SJCRH30 (cell line): ENCODE results near the gene RAG1. TPM values are rescaled to one million over a fixed set of nuclear protein-coding genes. Genes with fewer than 3 reads are reported as not detected.

Experiments used
- DNase-seq, 2 experiments: peaks; one replicate each; pipeline ENCODE4 v3.0.0-alpha.2; 2015 to 2020
- H3K27ac ChIP-seq: fragments of 250-450 bp; sonication (Bioruptor Pico); 2 replicates; pipeline ENCODE4 v1.5.1; 2020; ENCODE audit warnings: mild to moderate bottlenecking, moderate library complexity
- H3K27me3 ChIP-seq: fragments of 250-450 bp; sonication (Bioruptor Pico); 2 replicates; pipeline ENCODE4 v1.5.1; 2020; ENCODE audit warnings: mild to moderate bottlenecking, moderate library complexity
- H3K36me3 ChIP-seq: fragments of 250-450 bp; sonication (Bioruptor Pico); 2 replicates; pipeline ENCODE4 v1.5.1; 2020; ENCODE audit warnings: mild to moderate bottlenecking, moderate library complexity
- H3K4me1 ChIP-seq: fragments of 250-450 bp; sonication (Bioruptor Pico); 2 replicates; pipeline ENCODE4 v1.5.1; 2020; ENCODE audit warnings: mild to moderate bottlenecking, moderate library complexity
- H3K4me3 ChIP-seq: fragments of 250-450 bp; sonication (Bioruptor Pico); 2 replicates; pipeline ENCODE4 v1.5.1; 2020; ENCODE audit warnings: mild to moderate bottlenecking, moderate library complexity
- H3K9me3 ChIP-seq: fragments of 250-450 bp; sonication (Bioruptor Pico); replicated peaks from 2 replicates; pipeline ENCODE4 v1.5.1; 2020; ENCODE audit warnings: mild to moderate bottlenecking, moderate library complexity
- total RNA-seq: library from RNA; depleted of rRNA; stranded (reverse); fragments of >200 nt; shearing (Covaris generic); gene quantifications from 2 replicates; pipeline ENCODE4 v1.2.3, GENCODE V29; 2014; rRNA removed

Gene RAG1
- total RNA-seq, 1 experiment from 2014 or later = 0.18 TPM

- Histone ChIP-seq H3K27ac (no peak overlapping the region; the same call in 1 of the 2 replicates), H3K9me3 (no peaks in the 10 kb centered on the region), H3K4me1 (peaks cover 30% of the 10 kb centered on the region), H3K27me3 (no peaks in the 10 kb centered on the region), H3K4me3 (no peak overlapping the region), H3K36me3 (no peaks in the 10 kb centered on the region)
- no peak for DNase-seq
These were observed 60.3 kb downstream of the RAG1 start for GRCh38 chr11:36628141-36628540.

DNA sequence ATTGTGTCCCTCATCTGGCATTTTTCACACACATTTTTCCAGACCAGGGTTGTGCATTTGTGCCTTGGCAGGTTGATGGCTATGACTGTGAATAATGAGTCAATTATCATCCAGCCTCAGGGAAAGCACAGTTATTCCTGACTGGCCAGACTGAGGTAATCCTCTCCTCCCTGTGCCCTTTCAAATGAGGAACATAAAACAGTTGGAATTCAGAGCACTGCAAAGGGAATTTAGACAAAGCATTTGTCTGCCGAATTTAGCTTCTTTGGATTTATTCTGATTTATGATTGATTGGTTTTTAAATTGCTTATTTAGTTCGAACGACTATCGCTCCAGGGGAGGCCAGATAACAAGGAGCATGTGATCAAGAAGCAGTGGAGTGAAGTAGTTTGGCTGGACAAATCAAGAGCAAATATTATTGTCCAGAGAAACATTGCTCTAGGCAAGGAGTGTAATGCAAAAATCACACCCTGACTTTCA is 61.0 kb downstream of the RAG1 start:
- no peak overlapping the region for H3K4me3 ChIP-seq
- no peak overlapping the region for H3K27ac ChIP-seq
- H3K4me1 ChIP-seq = peaks cover 30% of the 10 kb centered on the region
- no peak for DNase-seq
- no peaks in the 10 kb centered on the region for H3K27me3 ChIP-seq
- H3K36me3 ChIP-seq = no peaks in the 10 kb centered on the region
- H3K9me3 ChIP-seq = no peaks in the 10 kb centered on the region

Other genes with a start within 250 kb of the RAG1 start
- 10.4 and 12.3 TPM in 2 replicates for gene TRAF6, start 57.7 kb upstream of the RAG1 start, total RNA-seq
- 30.3 and 35.0 TPM in 2 replicates for gene IFTAP, start 26.5 kb downstream of the RAG1 start, total RNA-seq
- 0.08 and 0.10 TPM in 2 replicates for gene RAG2, start 30.2 kb downstream of the RAG1 start, total RNA-seq